ENCODE measurements around the gene PEX5. TPM values are rescaled to one million over a fixed set of nuclear protein-coding genes. Genes with fewer than 3 reads are reported as not detected.

Gene PEX5
- total RNA-seq, 1 donor from 2014 or later: 20.2 TPM

DNA sequence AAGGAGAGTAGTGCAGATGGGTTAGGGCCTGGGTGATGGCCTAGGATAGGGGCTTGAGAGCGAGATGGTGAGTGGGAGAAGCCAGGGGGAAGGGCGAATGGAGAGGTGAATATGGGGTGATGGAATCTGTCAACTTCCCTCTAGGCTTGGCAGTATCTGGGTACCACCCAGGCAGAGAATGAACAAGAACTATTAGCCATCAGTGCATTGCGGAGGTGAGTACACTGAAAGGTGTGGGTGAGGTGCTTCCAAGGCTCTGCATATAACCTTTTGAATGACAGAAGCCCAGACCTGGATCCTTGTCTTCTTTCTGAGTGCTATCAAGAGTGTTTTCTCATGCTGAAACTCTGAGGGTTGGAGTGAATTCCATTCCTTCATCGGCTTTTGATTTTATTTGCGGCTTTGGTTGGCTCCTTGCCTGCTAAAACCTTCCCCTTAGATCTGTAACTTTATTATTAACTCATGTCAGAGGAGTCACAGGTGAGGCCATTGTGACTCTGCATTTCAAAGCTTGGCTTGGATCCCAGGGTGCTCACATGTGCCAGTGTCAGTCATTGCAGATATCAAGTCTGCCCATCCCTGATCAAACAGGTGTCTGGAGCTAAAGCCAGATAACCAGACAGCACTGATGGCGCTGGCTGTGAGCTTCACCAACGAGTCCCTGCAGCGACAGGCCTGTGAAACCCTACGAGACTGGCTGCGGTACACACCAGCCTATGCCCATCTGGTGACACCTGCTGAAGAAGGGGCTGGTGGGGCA is 18.6 kb downstream of the PEX5 start:
- Mint-ChIP-seq H3K27ac (no peak overlapping the region), H3K9me3 (peaks cover 11% of the 10 kb centered on the region), H3K4me1 (no peaks in the 10 kb centered on the region), H3K4me3 (no peak overlapping the region), H3K27me3 (ENCODE audit: insufficient read depth, low read depth) (peaks cover 9% of the 10 kb centered on the region), H3K36me3 (peaks cover 61% of the 10 kb centered on the region)
- Histone ChIP-seq H2AFZ (replicated peaks) (no peak overlapping the region), H3K9me3 (ENCODE audit: low read depth) (no peaks in the 10 kb centered on the region), H3K4me2 (no peak overlapping the region), H3K4me1 (no peaks in the 10 kb centered on the region), H4K20me1 (ENCODE audit: low read depth) (no peaks in the 10 kb centered on the region), H3K79me2 (ENCODE audit: low read depth) (no peaks in the 10 kb centered on the region), H3K4me3 (no peak overlapping the region), H3K36me3 (peaks cover 3% of the 10 kb centered on the region), H3K27ac (no peak overlapping the region), H3K27me3 (no peaks in the 10 kb centered on the region), H3K9ac (no peak overlapping the region), H3F3A (ENCODE audit: low read depth) (no peaks in the 10 kb centered on the region)
- TF ChIP-seq, protein P1, sequence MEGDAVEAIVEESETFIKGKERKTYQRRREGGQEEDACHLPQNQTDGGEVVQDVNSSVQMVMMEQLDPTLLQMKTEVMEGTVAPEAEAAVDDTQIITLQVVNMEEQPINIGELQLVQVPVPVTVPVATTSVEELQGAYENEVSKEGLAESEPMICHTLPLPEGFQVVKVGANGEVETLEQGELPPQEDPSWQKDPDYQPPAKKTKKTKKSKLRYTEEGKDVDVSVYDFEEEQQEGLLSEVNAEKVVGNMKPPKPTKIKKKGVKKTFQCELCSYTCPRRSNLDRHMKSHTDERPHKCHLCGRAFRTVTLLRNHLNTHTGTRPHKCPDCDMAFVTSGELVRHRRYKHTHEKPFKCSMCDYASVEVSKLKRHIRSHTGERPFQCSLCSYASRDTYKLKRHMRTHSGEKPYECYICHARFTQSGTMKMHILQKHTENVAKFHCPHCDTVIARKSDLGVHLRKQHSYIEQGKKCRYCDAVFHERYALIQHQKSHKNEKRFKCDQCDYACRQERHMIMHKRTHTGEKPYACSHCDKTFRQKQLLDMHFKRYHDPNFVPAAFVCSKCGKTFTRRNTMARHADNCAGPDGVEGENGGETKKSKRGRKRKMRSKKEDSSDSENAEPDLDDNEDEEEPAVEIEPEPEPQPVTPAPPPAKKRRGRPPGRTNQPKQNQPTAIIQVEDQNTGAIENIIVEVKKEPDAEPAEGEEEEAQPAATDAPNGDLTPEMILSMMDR (IDR thresholded peaks at IDR 0.05): no peak
- TF ChIP-seq EZH2 (IDR thresholded peaks at IDR 0.05): no peak
- no peak for TF ChIP-seq EZH2phosphoT487 (IDR thresholded peaks at IDR 0.05)
- DNase-seq (ENCODE audit: low spot score): no peak

DNA sequence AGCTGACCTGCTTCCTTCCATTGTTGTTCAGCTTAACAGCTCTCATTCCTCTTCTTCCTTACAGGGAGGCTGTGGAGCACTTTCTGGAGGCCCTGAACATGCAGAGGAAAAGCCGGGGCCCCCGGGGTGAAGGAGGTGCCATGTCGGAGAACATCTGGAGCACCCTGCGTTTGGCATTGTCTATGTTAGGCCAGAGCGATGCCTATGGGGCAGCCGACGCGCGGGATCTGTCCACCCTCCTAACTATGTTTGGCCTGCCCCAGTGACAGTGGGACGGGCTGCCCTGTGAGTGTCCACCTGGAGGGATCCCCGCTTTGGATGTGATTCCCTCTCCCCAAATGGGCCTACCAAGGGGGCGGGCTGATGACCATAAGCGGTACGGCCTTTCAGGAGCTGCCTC is 20.5 kb downstream of the PEX5 start:
- H3K9ac ChIP-seq: no peak overlapping the region
- H3K36me3 ChIP-seq: peaks cover 3% of the 10 kb centered on the region
- no peak overlapping the region for H2AFZ ChIP-seq (replicated peaks)
- H3K36me3 Mint-ChIP-seq: peaks cover 48% of the 10 kb centered on the region
- no peaks in the 10 kb centered on the region for H3K4me1 ChIP-seq
- H3K4me1 Mint-ChIP-seq: no peaks in the 10 kb centered on the region
- H3F3A ChIP-seq (ENCODE audit: low read depth): no peaks in the 10 kb centered on the region
- H3K27me3 Mint-ChIP-seq (ENCODE audit: insufficient read depth, low read depth): peaks cover 9% of the 10 kb centered on the region
- H3K4me3 Mint-ChIP-seq: no peak overlapping the region
- no peak overlapping the region for H3K4me3 ChIP-seq
- no peak overlapping the region for H3K27ac Mint-ChIP-seq
- peaks cover 11% of the 10 kb centered on the region for H3K9me3 Mint-ChIP-seq
- no peaks in the 10 kb centered on the region for H3K9me3 ChIP-seq (ENCODE audit: low read depth)
- H3K27me3 ChIP-seq: no peaks in the 10 kb centered on the region
- TF ChIP-seq EZH2phosphoT487 (IDR thresholded peaks at IDR 0.05) (no peak), EZH2 (IDR thresholded peaks at IDR 0.05) (no peak)
- TF ChIP-seq, protein P1 (IDR thresholded peaks at IDR 0.05): no peak
- no peak overlapping the region for H3K4me2 ChIP-seq
- no peak overlapping the region for H3K27ac ChIP-seq
- H4K20me1 ChIP-seq (ENCODE audit: low read depth): no peaks in the 10 kb centered on the region
- H3K79me2 ChIP-seq (ENCODE audit: low read depth): no peaks in the 10 kb centered on the region
- no peak for DNase-seq (ENCODE audit: low spot score)

DNA sequence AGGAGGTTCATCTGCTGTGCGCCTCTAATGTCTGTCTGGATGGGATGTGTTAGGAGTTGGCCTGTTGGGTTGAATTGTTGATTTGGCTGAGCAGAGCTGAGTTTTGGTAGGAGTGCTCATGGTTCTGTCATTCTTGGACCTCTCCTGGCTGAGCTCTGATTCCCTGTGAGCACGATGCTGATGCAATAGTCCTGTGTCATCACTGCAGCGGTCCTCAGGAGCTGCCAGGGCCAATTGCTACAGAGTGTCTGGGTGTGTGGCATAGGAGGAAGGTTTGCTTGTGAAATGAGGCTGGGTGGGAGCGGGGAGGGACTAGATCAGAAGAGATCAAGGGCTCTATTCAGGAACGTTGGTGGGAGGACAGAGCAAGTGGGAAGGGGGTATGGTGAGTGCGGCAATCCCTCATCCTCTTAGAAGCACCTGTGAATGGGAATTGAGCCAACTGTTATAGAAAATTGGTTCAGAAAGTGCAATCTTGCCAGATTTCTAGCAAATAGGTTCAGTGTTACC is 21.2 kb downstream of the PEX5 start:
- no peaks in the 10 kb centered on the region for H3K27me3 ChIP-seq
- Mint-ChIP-seq H3K36me3 (peaks cover 48% of the 10 kb centered on the region), H3K4me1 (no peaks in the 10 kb centered on the region), H3K27me3 (ENCODE audit: insufficient read depth, low read depth) (peaks cover 9% of the 10 kb centered on the region), H3K9me3 (peaks cover 11% of the 10 kb centered on the region), H3K27ac (peak overlapping the region; percentile 46), H3K4me3 (no peak overlapping the region)
- TF ChIP-seq EZH2phosphoT487 (IDR thresholded peaks at IDR 0.05): no peak
- TF ChIP-seq, protein P1 (IDR thresholded peaks at IDR 0.05): no peak
- TF ChIP-seq EZH2 (IDR thresholded peaks at IDR 0.05): no peak
- no peak overlapping the region for H3K4me2 ChIP-seq
- H4K20me1 ChIP-seq (ENCODE audit: low read depth): no peaks in the 10 kb centered on the region
- H3K36me3 ChIP-seq: peaks cover 3% of the 10 kb centered on the region
- no peaks in the 10 kb centered on the region for H3F3A ChIP-seq (ENCODE audit: low read depth)
- no peak overlapping the region for H2AFZ ChIP-seq (replicated peaks)
- H3K9ac ChIP-seq: no peak overlapping the region
- H3K9me3 ChIP-seq (ENCODE audit: low read depth): no peaks in the 10 kb centered on the region
- H3K79me2 ChIP-seq (ENCODE audit: low read depth): no peaks in the 10 kb centered on the region
- no peak overlapping the region for H3K27ac ChIP-seq
- no peak for DNase-seq (ENCODE audit: low spot score)
- no peak overlapping the region for H3K4me3 ChIP-seq
- H3K4me1 ChIP-seq: no peaks in the 10 kb centered on the region

All from neural progenitor cell (in vitro differentiated cells).